Measurements from ENCODE around the gene KCNMB2. TPM values are rescaled to one million over a fixed set of nuclear protein-coding genes. Genes with fewer than 3 reads are reported as not detected.
"Not testable (repeated sequence)": the region's sequence is repeated elsewhere in the genome, so short reads cannot be mapped to it uniquely, and the experiment has no call there.

KCNMB2 gene
- polyA plus RNA-seq, 1 donor (not counting 4 experiments of a cell fraction or from before 2014, with no cell fraction given) = not detected

- no peak for FAIRE-seq
- Histone ChIP-seq H3K4me2 (ENCODE audit: control insufficient read depth, extremely low read depth, insufficient read depth, low read depth, low read length) (no peak overlapping the region), H3K9me3 (ENCODE audit: control insufficient read depth, low read depth, low read length) (no peaks in the 10 kb centered on the region), H4K20me1 (ENCODE audit: control insufficient read depth, extremely low read depth, insufficient read depth, low read length) (no peaks in the 10 kb centered on the region), H2AFZ (ENCODE audit: control insufficient read depth, low read length) (no peak overlapping the region), H3K79me2 (ENCODE audit: control insufficient read depth, insufficient read depth, low read length) (no peaks in the 10 kb centered on the region), H3K4me1 (ENCODE audit: control insufficient read depth, extremely low read depth, insufficient read depth, low read length) (no peaks in the 10 kb centered on the region), H3K27me3 (ENCODE audit: control insufficient read depth, extremely low read depth, insufficient read depth, low read length) (no peaks in the 10 kb centered on the region), H3K27ac (ENCODE audit: control insufficient read depth, insufficient read depth, low read length) (no peak overlapping the region), H3K9ac (ENCODE audit: control insufficient read depth, extremely low read depth, insufficient read depth, low read length) (no peak overlapping the region), H3K9me1 (ENCODE audit: control insufficient read depth, extremely low read depth, insufficient read depth, low read length) (no peaks in the 10 kb centered on the region), H3K4me3 (ENCODE audit: control insufficient read depth in 2 of 3, extremely low read depth in 1 of 3, insufficient read depth in 2 of 3, low read depth in 1 of 3, low read length in 3 of 3) (no peak overlapping the region), H3K36me3 (ENCODE audit: control insufficient read depth in 2 of 2, extremely low read depth in 1 of 2, insufficient read depth in 2 of 2, low read length in 2 of 2) (no peaks in the 10 kb centered on the region)
- dilution Hi-C loops (cut with MboI; ENCODE audit: extremely low pct_ligation_motif_present, low sequenced_read_pairs) = no loop called here
- DNase-seq (ENCODE audit: low read depth, low spot score) = no peak
- no peak for TF ChIP-seq EZH2 (IDR thresholded peaks at IDR 0.05; ENCODE audit: low read length)
- no peak for TF ChIP-seq CTCF (optimal IDR thresholded peaks at IDR 0.05 in 1 of 3, IDR thresholded peaks at IDR 0.05 in 1 of 3, conservative IDR thresholded peaks at IDR 0.05 in 1 of 3; ENCODE audit: extremely low read depth in 1 of 3, insufficient read depth in 2 of 3, low read length in 3 of 3)
Measured at GRCh38 chr3:178859386-178859785, 323.1 kb downstream of the KCNMB2 start.

- H3K79me2 ChIP-seq (ENCODE audit: control insufficient read depth, insufficient read depth, low read length); H3K27ac ChIP-seq (ENCODE audit: control insufficient read depth, insufficient read depth, low read length); H3K27me3 ChIP-seq (ENCODE audit: control insufficient read depth, extremely low read depth, insufficient read depth, low read length); dilution Hi-C loops (cut with MboI; ENCODE audit: extremely low pct_ligation_motif_present, low sequenced_read_pairs); H3K9me3 ChIP-seq (ENCODE audit: control insufficient read depth, low read depth, low read length); H3K4me2 ChIP-seq (ENCODE audit: control insufficient read depth, extremely low read depth, insufficient read depth, low read depth, low read length); H3K4me1 ChIP-seq (ENCODE audit: control insufficient read depth, extremely low read depth, insufficient read depth, low read length); FAIRE-seq; H3K9me1 ChIP-seq (ENCODE audit: control insufficient read depth, extremely low read depth, insufficient read depth, low read length); H3K4me3 ChIP-seq (ENCODE audit: control insufficient read depth in 2 of 3, extremely low read depth in 1 of 3, insufficient read depth in 2 of 3, low read depth in 1 of 3, low read length in 3 of 3); DNase-seq (ENCODE audit: low read depth, low spot score); H3K36me3 ChIP-seq (ENCODE audit: control insufficient read depth in 2 of 2, extremely low read depth in 1 of 2, insufficient read depth in 2 of 2, low read length in 2 of 2); H4K20me1 ChIP-seq (ENCODE audit: control insufficient read depth, extremely low read depth, insufficient read depth, low read length); H2AFZ ChIP-seq (ENCODE audit: control insufficient read depth, low read length); H3K9ac ChIP-seq (ENCODE audit: control insufficient read depth, extremely low read depth, insufficient read depth, low read length): not testable (repeated sequence)
Measured at GRCh38 chr3:178859900-178860436, 323.7 kb downstream of the KCNMB2 start.

DNA sequence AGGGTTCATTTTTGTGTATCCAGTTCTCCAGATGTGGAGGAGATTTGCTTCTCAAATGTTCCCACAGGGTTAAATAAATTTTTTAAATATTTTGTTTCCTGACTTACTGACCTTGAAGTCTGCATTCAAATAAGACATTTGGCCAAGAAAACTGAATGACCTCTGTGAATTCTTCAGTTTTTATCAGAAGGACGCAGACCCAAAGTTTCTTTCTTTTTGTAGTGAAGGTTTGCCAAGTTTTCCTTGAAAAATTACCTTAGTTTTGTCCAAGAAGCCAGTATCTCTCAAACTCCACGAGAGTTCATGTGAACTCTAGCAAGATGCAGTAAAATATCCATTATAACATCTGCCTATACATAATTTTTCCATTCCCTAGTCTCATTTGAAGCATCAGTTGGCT lies 332.4 kb downstream of the KCNMB2 start:
- dilution Hi-C loops (cut with MboI; ENCODE audit: extremely low pct_ligation_motif_present, low sequenced_read_pairs) = no loop called here

More for the DNA sequence above, 332.4 kb downstream of the KCNMB2 start:
- no peak for TF ChIP-seq EZH2 (IDR thresholded peaks at IDR 0.05; ENCODE audit: low read length)
- no peak for FAIRE-seq
- no peak for DNase-seq (ENCODE audit: low read depth, low spot score)
- Histone ChIP-seq H3K9ac (ENCODE audit: control insufficient read depth, extremely low read depth, insufficient read depth, low read length) (no peak overlapping the region), H3K4me1 (ENCODE audit: control insufficient read depth, extremely low read depth, insufficient read depth, low read length) (no peaks in the 10 kb centered on the region), H2AFZ (ENCODE audit: control insufficient read depth, low read length) (no peak overlapping the region), H3K27ac (ENCODE audit: control insufficient read depth, insufficient read depth, low read length) (no peak overlapping the region), H3K79me2 (ENCODE audit: control insufficient read depth, insufficient read depth, low read length) (no peaks in the 10 kb centered on the region), H3K36me3 (ENCODE audit: control insufficient read depth in 2 of 2, extremely low read depth in 1 of 2, insufficient read depth in 2 of 2, low read length in 2 of 2) (no peaks in the 10 kb centered on the region), H3K4me2 (ENCODE audit: control insufficient read depth, extremely low read depth, insufficient read depth, low read depth, low read length) (no peak overlapping the region), H4K20me1 (ENCODE audit: control insufficient read depth, extremely low read depth, insufficient read depth, low read length) (no peaks in the 10 kb centered on the region), H3K9me1 (ENCODE audit: control insufficient read depth, extremely low read depth, insufficient read depth, low read length) (no peaks in the 10 kb centered on the region), H3K27me3 (ENCODE audit: control insufficient read depth, extremely low read depth, insufficient read depth, low read length) (no peaks in the 10 kb centered on the region), H3K9me3 (ENCODE audit: control insufficient read depth, low read depth, low read length) (no peaks in the 10 kb centered on the region), H3K4me3 (ENCODE audit: control insufficient read depth in 2 of 3, extremely low read depth in 1 of 3, insufficient read depth in 2 of 3, low read depth in 1 of 3, low read length in 3 of 3) (no peak overlapping the region)

Measured in keratinocyte (primary cell).